WTC11 (cell line): Measurements from ENCODE around the gene WNT11. TPM values are rescaled to one million over a fixed set of nuclear protein-coding genes. Genes with fewer than 3 reads are reported as not detected.

Source experiments
- ATAC-seq: fragments of 200-7000 bp; cut with Tn5 transposase; 2 replicates; pipeline ENCODE4 v1.10.0; 2021; ENCODE audit warnings: mild to moderate bottlenecking, moderate library complexity
- CTCF ChIA-PET: fragments of 300-600 bp; sonication (Branson Sonifier 250); formaldehyde crosslinking; loops from one replicate; lab custom pipeline; 2021; ENCODE audit warnings: antibody characterized with exemption; lab: Charles Lee
- POLR2A ChIA-PET: fragments of 350-600 bp; sonication (Branson Sonifier 250); formaldehyde crosslinking; loops from one replicate; lab custom pipeline; 2021; ENCODE audit warnings: antibody characterized with exemption; lab: Charles Lee
- DNase-seq: peaks from one replicate; pipeline ENCODE4 v3.0.0; 2021; ENCODE audit warnings: low spot score
- H3K27ac Mint-ChIP-seq: 2 replicates; pipeline ENCODE4 v1.8.0; 2021; ENCODE audit warnings: mixed read lengths
- H3K27me3 Mint-ChIP-seq: 2 replicates; pipeline ENCODE4 v1.8.0; 2021; ENCODE audit warnings: low read depth, mild to moderate bottlenecking, moderate library complexity, mixed read lengths
- H3K36me3 Mint-ChIP-seq: 2 replicates; pipeline ENCODE4 v1.8.0; 2021; ENCODE audit warnings: mixed read lengths
- H3K4me1 Mint-ChIP-seq: 2 replicates; pipeline ENCODE4 v1.8.0; 2022; ENCODE audit warnings: mixed read lengths
- H3K4me3 Mint-ChIP-seq: 2 replicates; pipeline ENCODE4 v1.8.0; 2021; ENCODE audit warnings: mild to moderate bottlenecking, moderate library complexity, mixed read lengths
- H3K9me3 Mint-ChIP-seq: 2 replicates; pipeline ENCODE4 v1.8.0; 2021; ENCODE audit warnings: mixed read lengths
- E2F4 ChIP-seq: sonication (generic); formaldehyde crosslinking; IDR thresholded peaks from 2 replicates; pipeline ENCODE4 v1.8.1; 2022; ENCODE audit warnings: low read depth, mild to moderate bottlenecking, moderate library complexity, missing genetic modification reagents, borderline replicate concordance
- E2F5 ChIP-seq: sonication (generic); formaldehyde crosslinking; IDR thresholded peaks from 2 replicates; pipeline ENCODE4 v1.8.1; 2022; ENCODE audit warnings: mild to moderate bottlenecking, moderate library complexity, missing genetic modification reagents
- GABPB1 ChIP-seq: sonication (generic); formaldehyde crosslinking; IDR thresholded peaks from 2 replicates; pipeline ENCODE4 v1.8.1; 2023; ENCODE audit warnings: mild to moderate bottlenecking, missing genetic modification reagents
- IRF1 ChIP-seq: sonication (generic); formaldehyde crosslinking; IDR thresholded peaks from 2 replicates; pipeline ENCODE4 v1.8.0; 2023; ENCODE audit warnings: missing genetic modification reagents
- JAZF1 ChIP-seq: fragments of 250-450 bp; sonication (Bioruptor Pico); IDR thresholded peaks from 2 replicates; pipeline ENCODE4 v1.9.0; 2021; ENCODE audit warnings: moderate library complexity, mild to moderate bottlenecking, inconsistent platforms
- NFATC4 ChIP-seq: fragments of 250-450 bp; sonication (Bioruptor Pico); IDR thresholded peaks from 2 replicates; pipeline ENCODE4 v1.9.0; 2021; ENCODE audit warnings: mild to moderate bottlenecking
- TCF7 ChIP-seq: sonication (generic); formaldehyde crosslinking; IDR thresholded peaks from 2 replicates; pipeline ENCODE4 v1.8.0; 2022; ENCODE audit warnings: mild to moderate bottlenecking, low read depth, missing genetic modification reagents, moderate library complexity
- USF1 ChIP-seq: sonication (generic); formaldehyde crosslinking; IDR thresholded peaks from 2 replicates; pipeline ENCODE4 v1.8.0; 2022; ENCODE audit warnings: mild to moderate bottlenecking, missing genetic modification reagents
- ZBTB21 ChIP-seq: sonication (generic); formaldehyde crosslinking; IDR thresholded peaks from 2 replicates; pipeline ENCODE4 v1.8.1; 2023; ENCODE audit warnings: mild to moderate bottlenecking, missing genetic modification reagents, borderline replicate concordance
- ZNF121 ChIP-seq: sonication (generic); formaldehyde crosslinking; IDR thresholded peaks from 2 replicates; pipeline ENCODE4 v1.8.0; 2023; ENCODE audit warnings: missing genetic modification reagents
- ZNF219 ChIP-seq: sonication (generic); formaldehyde crosslinking; IDR thresholded peaks from 2 replicates; pipeline ENCODE4 v1.8.0; 2023; ENCODE audit warnings: missing genetic modification reagents, mild to moderate bottlenecking, borderline replicate concordance
- ZNF317 ChIP-seq: sonication (generic); formaldehyde crosslinking; IDR thresholded peaks from 2 replicates; pipeline ENCODE4 v1.8.1; 2023; ENCODE audit warnings: low read depth, mild to moderate bottlenecking, moderate library complexity, missing genetic modification reagents, borderline replicate concordance
- ZNF423 ChIP-seq: fragments of 250-450 bp; sonication (Bioruptor Pico); IDR thresholded peaks from 2 replicates; pipeline ENCODE4 v2.1.2; 2022; ENCODE audit warnings: mild to moderate bottlenecking, moderate library complexity
- ZNF512 ChIP-seq: sonication (generic); formaldehyde crosslinking; IDR thresholded peaks from 2 replicates; pipeline ENCODE4 v1.8.1; 2022; ENCODE audit warnings: missing genetic modification reagents, borderline replicate concordance
- total RNA-seq: library from RNA; stranded (reverse); gene quantifications from 3 replicates; pipeline ENCODE4 v1.2.3, GENCODE V29; 2021
- TF ChIP-seq, protein P1 (sequence below): sonication (generic); formaldehyde crosslinking; IDR thresholded peaks from 2 replicates; pipeline ENCODE4 v1.8.1; 2023; ENCODE audit warnings: mild to moderate bottlenecking, moderate library complexity, missing genetic modification reagents
- TF ChIP-seq, protein P2 (sequence below): fragments of 200-600 bp; IDR thresholded peaks from 2 replicates; pipeline ENCODE4 v1.8.0; 2022; ENCODE audit warnings: antibody characterized with exemption
- TF ChIP-seq, protein P3 (sequence below): sonication (generic); formaldehyde crosslinking; IDR thresholded peaks from 2 replicates; pipeline ENCODE4 v1.8.1; 2023; ENCODE audit warnings: mild to moderate bottlenecking, missing genetic modification reagents
- TF ChIP-seq, protein P4 (sequence below): fragments of 250-450 bp; sonication (Bioruptor Pico); IDR thresholded peaks from 2 replicates; pipeline ENCODE4 v2.1.2; 2022; ENCODE audit warnings: mild to moderate bottlenecking, moderate library complexity

The WNT11 gene
- total RNA-seq, 1 experiment from 2014 or later = 0.79 TPM

DNA sequence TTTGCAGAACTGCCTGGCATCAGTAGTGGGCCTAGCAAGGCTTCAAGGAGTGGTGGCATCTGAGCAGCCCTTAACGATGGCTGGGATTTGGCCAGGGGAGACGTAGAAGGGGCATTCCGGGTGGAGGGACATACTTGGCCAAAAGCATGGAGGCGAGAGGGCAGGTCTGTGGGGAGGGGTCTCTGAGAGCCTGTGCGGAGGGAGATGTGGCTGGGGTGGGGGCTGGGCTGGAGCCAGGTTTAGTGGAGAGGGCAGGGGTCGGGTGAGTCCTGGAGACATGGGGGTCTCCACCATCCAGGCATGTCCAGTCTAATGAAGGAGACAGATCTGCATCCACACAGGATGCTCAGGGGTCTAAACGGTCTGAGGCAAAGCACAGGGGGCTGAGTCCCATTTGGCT is 34.4 kb upstream of the WNT11 start (continued):
- no peak for TF ChIP-seq ZNF512
- no peak for TF ChIP-seq E2F4
- TF ChIP-seq, protein P1, sequence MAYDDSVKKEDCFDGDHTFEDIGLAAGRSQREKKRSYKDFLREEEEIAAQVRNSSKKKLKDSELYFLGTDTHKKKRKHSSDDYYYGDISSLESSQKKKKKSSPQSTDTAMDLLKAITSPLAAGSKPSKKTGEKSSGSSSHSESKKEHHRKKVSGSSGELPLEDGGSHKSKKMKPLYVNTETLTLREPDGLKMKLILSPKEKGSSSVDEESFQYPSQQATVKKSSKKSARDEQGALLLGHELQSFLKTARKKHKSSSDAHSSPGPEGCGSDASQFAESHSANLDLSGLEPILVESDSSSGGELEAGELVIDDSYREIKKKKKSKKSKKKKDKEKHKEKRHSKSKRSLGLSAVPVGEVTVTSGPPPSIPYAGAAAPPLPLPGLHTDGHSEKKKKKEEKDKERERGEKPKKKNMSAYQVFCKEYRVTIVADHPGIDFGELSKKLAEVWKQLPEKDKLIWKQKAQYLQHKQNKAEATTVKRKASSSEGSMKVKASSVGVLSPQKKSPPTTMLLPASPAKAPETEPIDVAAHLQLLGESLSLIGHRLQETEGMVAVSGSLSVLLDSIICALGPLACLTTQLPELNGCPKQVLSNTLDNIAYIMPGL (CRISPR knock-in tag) = no peak
- TF ChIP-seq ZNF317 (CRISPR knock-in tag) = no peak
- no peak for TF ChIP-seq ZNF219 (CRISPR knock-in tag)
- no peak for TF ChIP-seq TCF7 (CRISPR knock-in tag)

- H3K4me3 Mint-ChIP-seq = no peak overlapping the region
- H3K27ac Mint-ChIP-seq = no peak overlapping the region; the same call in 1 of the 2 replicates
Observed at GRCh38 chr11:76240161-76240540, 33.8 kb upstream of the WNT11 start.

DNA sequence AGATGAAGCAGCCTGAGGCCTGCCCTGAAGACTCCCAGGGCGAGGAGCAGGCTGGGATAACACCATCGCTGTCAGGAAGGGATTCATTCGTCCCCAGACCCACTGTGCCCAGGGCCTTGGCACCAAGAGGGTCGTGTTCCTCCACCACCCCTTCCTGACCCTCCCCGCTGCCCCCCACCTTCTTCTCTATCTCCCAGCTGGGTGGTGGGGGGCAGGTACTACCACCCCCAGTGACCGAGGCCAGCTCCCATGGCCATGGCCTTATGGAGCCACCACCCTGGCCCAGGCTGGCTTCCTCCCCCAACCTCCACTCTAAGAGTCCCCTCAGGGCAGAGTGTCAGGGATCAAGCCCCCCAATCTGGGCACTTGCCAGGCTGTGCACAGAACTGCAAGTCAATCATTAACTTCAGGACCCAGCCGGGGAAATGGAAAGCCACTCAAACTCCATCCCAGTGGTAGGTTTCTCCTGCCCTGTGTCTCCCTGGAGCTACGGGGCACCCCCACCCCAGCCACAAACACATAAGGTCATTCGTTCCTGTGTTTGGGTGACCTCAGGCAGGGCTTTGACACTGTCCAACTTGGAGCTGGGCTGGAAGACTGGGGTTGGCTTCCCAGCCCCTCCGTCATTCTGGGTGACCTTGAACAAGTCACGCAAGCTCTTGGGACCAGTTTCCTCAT is 33.3 kb upstream of the WNT11 start:
- Mint-ChIP-seq H3K9me3 (no peaks in the 10 kb centered on the region), H3K27ac (no peak overlapping the region), H3K4me3 (no peak overlapping the region), H3K27me3 (peaks cover 32% of the 10 kb centered on the region), H3K4me1 (peaks cover 25% of the 10 kb centered on the region), H3K36me3 (no peaks in the 10 kb centered on the region)
- ATAC-seq = no peak
- POLR2A ChIA-PET = no interaction called here
- DNase-seq = no peak
- CTCF ChIA-PET = interaction anchor here (0.9 to 3.2 kb wide), 2 partner anchors 32 to 79 kb away, joined by 3 to 18 read pairs; no protein-coding TSS in a partner anchor
- no peak for TF ChIP-seq IRF1 (CRISPR knock-in tag)
- TF ChIP-seq ZNF121 = no peak
- TF ChIP-seq, protein P2, sequence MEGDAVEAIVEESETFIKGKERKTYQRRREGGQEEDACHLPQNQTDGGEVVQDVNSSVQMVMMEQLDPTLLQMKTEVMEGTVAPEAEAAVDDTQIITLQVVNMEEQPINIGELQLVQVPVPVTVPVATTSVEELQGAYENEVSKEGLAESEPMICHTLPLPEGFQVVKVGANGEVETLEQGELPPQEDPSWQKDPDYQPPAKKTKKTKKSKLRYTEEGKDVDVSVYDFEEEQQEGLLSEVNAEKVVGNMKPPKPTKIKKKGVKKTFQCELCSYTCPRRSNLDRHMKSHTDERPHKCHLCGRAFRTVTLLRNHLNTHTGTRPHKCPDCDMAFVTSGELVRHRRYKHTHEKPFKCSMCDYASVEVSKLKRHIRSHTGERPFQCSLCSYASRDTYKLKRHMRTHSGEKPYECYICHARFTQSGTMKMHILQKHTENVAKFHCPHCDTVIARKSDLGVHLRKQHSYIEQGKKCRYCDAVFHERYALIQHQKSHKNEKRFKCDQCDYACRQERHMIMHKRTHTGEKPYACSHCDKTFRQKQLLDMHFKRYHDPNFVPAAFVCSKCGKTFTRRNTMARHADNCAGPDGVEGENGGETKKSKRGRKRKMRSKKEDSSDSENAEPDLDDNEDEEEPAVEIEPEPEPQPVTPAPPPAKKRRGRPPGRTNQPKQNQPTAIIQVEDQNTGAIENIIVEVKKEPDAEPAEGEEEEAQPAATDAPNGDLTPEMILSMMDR = no peak
- TF ChIP-seq, protein P3, sequence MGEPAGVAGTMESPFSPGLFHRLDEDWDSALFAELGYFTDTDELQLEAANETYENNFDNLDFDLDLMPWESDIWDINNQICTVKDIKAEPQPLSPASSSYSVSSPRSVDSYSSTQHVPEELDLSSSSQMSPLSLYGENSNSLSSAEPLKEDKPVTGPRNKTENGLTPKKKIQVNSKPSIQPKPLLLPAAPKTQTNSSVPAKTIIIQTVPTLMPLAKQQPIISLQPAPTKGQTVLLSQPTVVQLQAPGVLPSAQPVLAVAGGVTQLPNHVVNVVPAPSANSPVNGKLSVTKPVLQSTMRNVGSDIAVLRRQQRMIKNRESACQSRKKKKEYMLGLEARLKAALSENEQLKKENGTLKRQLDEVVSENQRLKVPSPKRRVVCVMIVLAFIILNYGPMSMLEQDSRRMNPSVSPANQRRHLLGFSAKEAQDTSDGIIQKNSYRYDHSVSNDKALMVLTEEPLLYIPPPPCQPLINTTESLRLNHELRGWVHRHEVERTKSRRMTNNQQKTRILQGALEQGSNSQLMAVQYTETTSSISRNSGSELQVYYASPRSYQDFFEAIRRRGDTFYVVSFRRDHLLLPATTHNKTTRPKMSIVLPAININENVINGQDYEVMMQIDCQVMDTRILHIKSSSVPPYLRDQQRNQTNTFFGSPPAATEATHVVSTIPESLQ (CRISPR knock-in tag) = no peak
- TF ChIP-seq ZNF423 (CRISPR knock-in tag) = no peak
- TF ChIP-seq E2F5 = no peak
- no peak for TF ChIP-seq USF1 (CRISPR knock-in tag)
- TF ChIP-seq GABPB1 (CRISPR knock-in tag) = no peak

More at GRCh38 chr11:76240161-76240540, 33.8 kb upstream of the WNT11 start:
- H3K4me1 Mint-ChIP-seq = peaks cover 26% of the 10 kb centered on the region
- TF ChIP-seq, protein P4, sequence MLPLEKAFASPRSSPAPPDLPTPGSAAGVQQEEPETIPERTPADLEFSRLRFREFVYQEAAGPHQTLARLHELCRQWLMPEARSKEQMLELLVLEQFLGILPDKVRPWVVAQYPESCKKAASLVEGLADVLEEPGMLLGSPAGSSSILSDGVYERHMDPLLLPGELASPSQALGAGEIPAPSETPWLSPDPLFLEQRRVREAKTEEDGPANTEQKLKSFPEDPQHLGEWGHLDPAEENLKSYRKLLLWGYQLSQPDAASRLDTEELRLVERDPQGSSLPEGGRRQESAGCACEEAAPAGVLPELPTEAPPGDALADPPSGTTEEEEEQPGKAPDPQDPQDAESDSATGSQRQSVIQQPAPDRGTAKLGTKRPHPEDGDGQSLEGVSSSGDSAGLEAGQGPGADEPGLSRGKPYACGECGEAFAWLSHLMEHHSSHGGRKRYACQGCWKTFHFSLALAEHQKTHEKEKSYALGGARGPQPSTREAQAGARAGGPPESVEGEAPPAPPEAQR (CRISPR knock-in tag) = no peak
- TF ChIP-seq E2F5 (no peak), NFATC4 (CRISPR knock-in tag) (no peak), ZBTB21 (CRISPR knock-in tag) (no peak), JAZF1 (CRISPR knock-in tag) (no peak), ZNF121 (no peak)
- H3K27me3 Mint-ChIP-seq = peaks cover 35% of the 10 kb centered on the region
- no peaks in the 10 kb centered on the region for H3K36me3 Mint-ChIP-seq
- H3K9me3 Mint-ChIP-seq = no peaks in the 10 kb centered on the region
- CTCF ChIA-PET = interaction anchor here (0.9 to 3.2 kb wide), 2 partner anchors 32 to 79 kb away, joined by 3 to 18 read pairs; no protein-coding TSS in a partner anchor
- ATAC-seq = no peak
- POLR2A ChIA-PET = no interaction called here
- DNase-seq = no peak
